HG03520 (cell line): Measurements from ENCODE around the gene SLC38A10.
"Not testable (repeated sequence)": the region's sequence is repeated elsewhere in the genome, so short reads cannot be mapped to it uniquely, and the experiment has no call there.

Experiments
- ATAC-seq: cut with Tn5 transposase; IDR thresholded peaks from one replicate; pipeline ENCODE4 v1.9.1; 2021; ENCODE audit warnings: mild to moderate bottlenecking, moderate library complexity; ENCODE audit not compliant: unreplicated experiment

Gene SLC38A10

GRCh38 chr17:81312624-81313325 lies 17.7 kb upstream of the SLC38A10 start:
- ATAC-seq, result no peak

GRCh38 chr17:81311946-81312345 lies 16.8 kb upstream of the SLC38A10 start:
- no peak for ATAC-seq

- ATAC-seq, result no peak
Measured at GRCh38 chr17:81310949-81311550, 15.9 kb upstream of the SLC38A10 start.

- ATAC-seq, result no peak
Measured at GRCh38 chr17:81309859-81310839, 15.0 kb upstream of the SLC38A10 start.

GRCh38 chr17:81309140-81309858 lies 14.2 kb upstream of the SLC38A10 start:
- ATAC-seq, result no peak

DNA sequence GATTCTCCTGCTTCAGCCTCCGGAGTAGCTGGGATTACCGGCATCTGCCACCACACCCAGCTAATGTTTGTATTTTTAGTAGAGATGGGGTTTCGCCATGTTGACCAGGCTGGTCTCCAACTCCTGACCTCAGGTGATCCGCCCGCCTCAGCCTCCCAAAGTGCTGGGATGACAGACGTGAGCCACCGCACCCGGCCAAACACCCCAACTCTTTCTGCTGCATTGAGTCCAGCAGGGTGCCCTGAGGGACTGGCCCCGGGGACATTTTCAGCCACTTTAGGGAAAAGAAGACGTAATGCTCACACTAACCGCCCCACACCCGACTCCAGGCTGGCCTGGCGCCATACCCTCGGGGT lies 13.7 kb upstream of the SLC38A10 start:
- not testable (repeated sequence) for ATAC-seq

GRCh38 chr17:81307636-81308560 lies 12.8 kb upstream of the SLC38A10 start:
- ATAC-seq, result no peak

DNA sequence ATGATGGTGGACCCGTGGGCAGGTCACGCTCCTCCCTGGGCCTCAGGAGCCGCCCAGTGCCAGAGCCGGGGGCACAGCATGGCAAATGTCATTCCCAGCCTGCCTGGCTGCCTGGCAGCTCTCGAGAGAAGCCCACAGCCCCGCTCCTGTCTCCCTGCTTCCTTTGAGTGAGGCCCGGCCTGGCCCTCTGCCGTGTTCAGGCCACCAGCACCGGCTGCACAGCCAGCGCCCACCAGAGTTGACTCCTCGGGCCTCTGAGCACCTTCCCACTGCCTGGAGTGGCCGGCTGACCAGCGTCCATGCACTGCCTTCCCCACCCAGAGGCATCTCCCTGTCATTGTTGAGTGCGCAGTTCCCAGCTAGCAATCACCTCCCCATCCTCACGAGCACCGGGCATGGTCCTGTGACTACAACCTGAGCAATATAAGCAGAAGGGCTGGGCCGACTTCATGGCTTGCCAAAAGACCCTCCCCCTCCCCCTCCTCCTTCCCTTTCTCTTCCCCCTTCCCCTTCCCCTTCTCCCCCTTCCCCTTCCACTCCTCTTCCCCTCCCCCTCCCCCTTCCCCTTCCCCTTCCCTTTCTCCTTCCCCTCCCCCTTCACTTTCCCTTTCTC lies 11.9 kb upstream of the SLC38A10 start:
- no peak for ATAC-seq

GRCh38 chr17:81306491-81306890 lies 11.4 kb upstream of the SLC38A10 start:
- ATAC-seq, result no peak

- ATAC-seq, result no peak
Measured at GRCh38 chr17:81305051-81305630, 10.0 kb upstream of the SLC38A10 start.

- ATAC-seq, result no peak
Measured at GRCh38 chr17:81304196-81305015, 9.3 kb upstream of the SLC38A10 start.

GRCh38 chr17:81303385-81303784 lies 8.3 kb upstream of the SLC38A10 start:
- ATAC-seq, result no peak

DNA sequence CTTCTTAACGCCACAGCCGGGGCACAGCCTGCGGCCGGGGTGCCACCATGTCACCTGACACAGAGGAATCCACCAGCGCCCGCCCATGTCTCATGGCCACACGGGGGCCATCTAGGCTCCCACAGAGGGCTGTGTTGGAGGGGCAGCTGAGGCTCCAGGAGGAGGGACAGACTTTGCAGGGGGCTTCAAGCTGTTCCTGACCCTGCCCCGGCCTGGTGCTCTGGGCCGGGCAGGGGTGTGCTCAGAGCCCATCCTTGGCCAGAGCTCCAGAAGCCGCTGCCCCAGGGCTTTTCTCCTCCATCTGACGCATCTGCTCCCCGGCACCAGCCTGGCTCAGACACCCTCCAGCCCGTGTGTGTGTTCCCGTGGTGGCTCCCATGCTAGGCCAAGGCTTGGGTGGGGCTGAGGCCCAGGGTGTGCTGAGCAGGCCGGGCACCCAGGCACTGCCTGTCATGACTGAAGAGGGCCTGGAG lies 7.8 kb upstream of the SLC38A10 start:
- no peak for ATAC-seq

DNA sequence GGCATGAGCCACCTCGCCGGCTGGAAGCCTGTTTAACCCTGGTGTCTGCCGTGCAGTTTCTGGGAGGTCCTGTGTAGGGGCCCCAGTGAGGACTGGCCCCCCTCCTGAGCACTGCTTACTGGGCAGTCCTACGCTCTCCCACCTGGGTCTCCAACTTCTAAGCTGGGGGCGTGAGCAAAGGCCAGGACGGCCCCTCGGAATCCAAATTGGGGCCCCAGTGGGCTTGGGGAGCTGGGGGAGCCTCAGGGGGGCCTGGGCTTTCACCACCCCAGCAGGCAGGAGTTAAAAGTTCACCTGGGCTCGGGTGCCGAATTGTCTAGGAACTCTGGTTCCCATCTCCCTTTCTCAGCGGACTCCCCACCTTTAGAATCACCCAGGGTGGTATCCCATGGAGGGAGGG lies 7.2 kb upstream of the SLC38A10 start:
- no peak for ATAC-seq

- ATAC-seq, result no peak
Measured at GRCh38 chr17:81301195-81302144, 6.4 kb upstream of the SLC38A10 start.

GRCh38 chr17:81300586-81301155 lies 5.6 kb upstream of the SLC38A10 start:
- no peak for ATAC-seq
